ENCODE measurements around the gene PLEKHA5. TPM values are rescaled to one million over a fixed set of nuclear protein-coding genes. Genes with fewer than 3 reads are reported as not detected.
"Not testable (repeated sequence)": the region's sequence is repeated elsewhere in the genome, so short reads cannot be mapped to it uniquely, and the experiment has no call there.

PLEKHA5 gene
- total RNA-seq, 2 donors from 2014 or later: 10.2 to 29.8 TPM

- ATAC-seq (no peak), DNase-seq (no peak)
- no peaks in the 10 kb centered on the region for H3K9me3 ChIP-seq
- intact Hi-C loops (cut with DNase I): no loop called here
- TF ChIP-seq CTCF (IDR thresholded peaks at IDR 0.05) (no peak), POLR2A (IDR thresholded peaks at IDR 0.05) (no peak)
- H3K36me3 ChIP-seq (replicated peaks in 1 of 2; ENCODE audit: insufficient read depth in 1 of 2, low read depth in 2 of 2): no peaks in the 10 kb centered on the region
- no peaks in the 10 kb centered on the region for H3K27me3 ChIP-seq
- no peaks in the 10 kb centered on the region for H3K4me1 ChIP-seq
- no peak overlapping the region for H3K4me3 ChIP-seq
- no peak overlapping the region for H3K27ac ChIP-seq
These were observed 171.7 kb downstream of the PLEKHA5 start for GRCh38 chr12:19301223-19301622.

- no peak overlapping the region for H3K27ac ChIP-seq
- WGBS, 2 donors: 50 to 61% methylated on average over 1 of the region's 1 CpG
- no peak for TF ChIP-seq CTCF (IDR thresholded peaks at IDR 0.05)
- no peaks in the 10 kb centered on the region for H3K27me3 ChIP-seq
- H3K36me3 ChIP-seq (replicated peaks in 1 of 2; ENCODE audit: insufficient read depth in 1 of 2, low read depth in 2 of 2): no peaks in the 10 kb centered on the region
- no peaks in the 10 kb centered on the region for H3K4me1 ChIP-seq
- no peak overlapping the region for H3K4me3 ChIP-seq
- no peaks in the 10 kb centered on the region for H3K9me3 ChIP-seq
- intact Hi-C loops (cut with DNase I): no loop called here
- ATAC-seq (no peak), DNase-seq (no peak)
These were observed 172.2 kb downstream of the PLEKHA5 start for GRCh38 chr12:19301688-19302087.

- no peak for ATAC-seq
- 90 to 91% methylated on average over 5 of the region's 5 CpGs for WGBS, 2 donors
- intact Hi-C loops (cut with DNase I): no loop called here
These were observed 172.6 kb downstream of the PLEKHA5 start for GRCh38 chr12:19302100-19302640.

GRCh38 chr12:19303496-19303895 lies 174.0 kb downstream of the PLEKHA5 start:
- intact Hi-C loops (cut with DNase I): no loop called here
- Histone ChIP-seq H3K27ac (no peak overlapping the region), H3K4me3 (no peak overlapping the region), H3K4me1 (no peaks in the 10 kb centered on the region), H3K27me3 (no peaks in the 10 kb centered on the region), H3K36me3 (replicated peaks in 1 of 2; ENCODE audit: insufficient read depth in 1 of 2, low read depth in 2 of 2) (no peaks in the 10 kb centered on the region), H3K9me3 (no peaks in the 10 kb centered on the region)
- DNase-seq: no peak
- TF ChIP-seq CTCF (IDR thresholded peaks at IDR 0.05) (no peak), POLR2A (IDR thresholded peaks at IDR 0.05) (no peak)
- WGBS, 2 donors: 96 to 100% methylated on average over 2 to 3 of the region's 3 CpGs
- no peak for ATAC-seq

More at GRCh38 chr12:19302100-19302640, 172.6 kb downstream of the PLEKHA5 start:
- H3K36me3 ChIP-seq (replicated peaks in 1 of 2; ENCODE audit: insufficient read depth in 1 of 2, low read depth in 2 of 2): no peaks in the 10 kb centered on the region
- no peak overlapping the region for H3K4me3 ChIP-seq
- no peak overlapping the region for H3K27ac ChIP-seq
- no peak for TF ChIP-seq CTCF (IDR thresholded peaks at IDR 0.05)
- TF ChIP-seq POLR2A (IDR thresholded peaks at IDR 0.05): no peak
- H3K4me1 ChIP-seq: no peaks in the 10 kb centered on the region
- no peaks in the 10 kb centered on the region for H3K27me3 ChIP-seq
- H3K9me3 ChIP-seq: no peaks in the 10 kb centered on the region
- no peak for DNase-seq

- Histone ChIP-seq H3K27me3 (no peaks in the 10 kb centered on the region), H3K27ac (no peak overlapping the region), H3K4me1 (no peaks in the 10 kb centered on the region), H3K36me3 (replicated peaks in 1 of 2; ENCODE audit: insufficient read depth in 1 of 2, low read depth in 2 of 2) (no peaks in the 10 kb centered on the region), H3K9me3 (no peaks in the 10 kb centered on the region), H3K4me3 (no peak overlapping the region)
- intact Hi-C loops (cut with DNase I): no loop called here
- DNase-seq (no peak), ATAC-seq (no peak)
- WGBS, 2 donors: 92 to 97% methylated on average over 8 to 10 of the region's 10 CpGs
- TF ChIP-seq POLR2A (IDR thresholded peaks at IDR 0.05): no peak
- no peak for TF ChIP-seq CTCF (IDR thresholded peaks at IDR 0.05)
These were observed 174.7 kb downstream of the PLEKHA5 start for GRCh38 chr12:19304149-19304750.

- H3K27ac ChIP-seq; ATAC-seq; intact Hi-C loops (cut with DNase I); H3K9me3 ChIP-seq; H3K4me1 ChIP-seq; H3K27me3 ChIP-seq; H3K4me3 ChIP-seq; DNase-seq; H3K36me3 ChIP-seq (replicated peaks in 1 of 2; ENCODE audit: insufficient read depth in 1 of 2, low read depth in 2 of 2): not testable (repeated sequence)
- WGBS, 2 donors: 96 to 97% methylated on average over 14 of the region's 14 CpGs
These were observed 176.1 kb downstream of the PLEKHA5 start for GRCh38 chr12:19305621-19306020.

Measured in body of pancreas (tissue), 4 donors.